ENCODE data around the gene CTDP1.

The CTDP1 gene

DNA sequence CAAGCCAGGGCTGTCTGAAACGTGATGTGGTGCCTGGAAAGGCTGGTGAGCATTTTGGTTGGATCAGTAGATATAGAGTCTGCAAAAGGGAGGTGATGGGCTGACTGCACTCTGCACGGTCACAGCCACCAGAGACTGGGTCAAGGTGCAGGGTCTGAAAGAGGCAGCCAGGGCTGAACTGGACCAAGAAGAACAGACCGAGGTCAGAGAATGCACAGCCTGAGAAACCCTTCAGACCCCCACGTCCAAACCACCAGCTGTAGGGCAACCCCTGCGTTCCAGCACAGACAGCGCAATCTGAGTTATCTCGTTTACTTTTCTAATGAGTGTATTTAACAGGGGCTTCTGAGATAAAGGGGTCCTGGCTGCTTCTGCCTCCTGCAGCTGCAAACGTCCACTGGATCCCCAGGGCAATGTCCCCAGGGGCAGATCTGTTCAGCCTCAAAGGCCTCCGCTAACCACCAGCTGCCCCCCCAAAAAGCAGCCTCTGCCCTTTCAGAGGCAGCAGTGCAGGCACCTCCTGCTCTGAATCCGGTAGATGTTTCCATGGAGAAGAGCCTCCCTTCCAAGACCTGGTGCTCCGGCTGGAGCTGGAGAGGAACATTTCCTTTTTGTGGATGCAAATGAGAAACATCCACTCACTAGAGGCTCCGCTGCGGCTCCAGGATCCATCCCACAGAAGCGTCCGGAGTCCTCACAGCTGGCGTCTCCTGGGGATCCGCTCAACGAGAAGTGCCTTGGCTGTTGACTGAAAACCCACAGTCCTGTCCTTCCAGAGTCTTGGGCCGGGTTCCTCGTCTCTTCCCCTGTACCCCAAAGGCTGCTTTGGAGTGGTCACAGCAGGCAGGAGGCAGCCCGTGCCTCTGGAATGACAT is 117.2 kb downstream of the CTDP1 start:
- DNase-seq (ENCODE audit: low read depth in 2 of 2): no peak

DNA sequence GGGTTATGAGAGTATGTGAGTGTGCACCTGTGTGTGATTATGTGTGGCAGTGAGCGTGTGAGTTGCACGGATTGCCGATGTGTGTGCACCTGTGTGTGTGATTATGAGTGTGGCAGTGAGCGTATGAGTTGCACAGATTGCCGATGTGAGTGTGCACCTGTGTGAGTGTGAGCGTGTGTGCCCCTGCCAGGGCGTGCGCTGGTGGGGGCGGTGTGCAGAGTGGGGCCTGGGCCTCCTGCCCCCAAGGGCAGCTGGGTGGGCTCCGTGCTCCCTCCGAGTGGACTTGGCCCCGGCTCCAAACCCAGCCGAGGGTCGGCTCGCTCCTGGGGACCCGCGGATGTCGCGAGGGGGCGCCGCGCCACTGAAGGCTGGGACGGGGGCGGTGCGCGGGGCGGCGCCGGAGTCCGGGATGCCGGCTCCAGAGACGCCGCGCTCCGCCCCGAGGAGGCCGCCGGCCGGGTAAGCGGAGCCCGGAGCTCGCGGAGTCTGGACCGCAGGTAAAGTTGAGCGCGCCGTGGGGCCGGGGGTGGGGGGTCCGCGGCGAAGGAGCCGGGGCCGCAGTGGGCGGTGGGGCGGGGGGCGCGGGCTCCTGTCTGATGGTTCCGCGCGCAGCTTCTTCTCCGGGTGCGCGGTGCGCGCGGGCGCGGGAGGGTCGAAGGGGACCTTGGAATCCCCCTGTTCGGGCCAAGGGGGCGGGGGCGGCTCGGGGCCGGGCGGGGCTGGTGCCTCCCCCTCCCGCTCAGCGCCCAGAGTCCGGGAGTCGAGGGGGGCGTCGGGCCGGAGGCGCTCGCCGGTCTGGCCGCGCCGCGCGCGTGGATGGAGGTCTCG is 118.1 kb downstream of the CTDP1 start, which contains the start of gene KCNG2:
Gene KCNG2, plus strand, starts transcription at position 421 of the 828 bp plus-strand sequence. CDS start 65,730 bp downstream, outside the sequence.
- no peak for DNase-seq (ENCODE audit: low read depth in 2 of 2)

DNA sequence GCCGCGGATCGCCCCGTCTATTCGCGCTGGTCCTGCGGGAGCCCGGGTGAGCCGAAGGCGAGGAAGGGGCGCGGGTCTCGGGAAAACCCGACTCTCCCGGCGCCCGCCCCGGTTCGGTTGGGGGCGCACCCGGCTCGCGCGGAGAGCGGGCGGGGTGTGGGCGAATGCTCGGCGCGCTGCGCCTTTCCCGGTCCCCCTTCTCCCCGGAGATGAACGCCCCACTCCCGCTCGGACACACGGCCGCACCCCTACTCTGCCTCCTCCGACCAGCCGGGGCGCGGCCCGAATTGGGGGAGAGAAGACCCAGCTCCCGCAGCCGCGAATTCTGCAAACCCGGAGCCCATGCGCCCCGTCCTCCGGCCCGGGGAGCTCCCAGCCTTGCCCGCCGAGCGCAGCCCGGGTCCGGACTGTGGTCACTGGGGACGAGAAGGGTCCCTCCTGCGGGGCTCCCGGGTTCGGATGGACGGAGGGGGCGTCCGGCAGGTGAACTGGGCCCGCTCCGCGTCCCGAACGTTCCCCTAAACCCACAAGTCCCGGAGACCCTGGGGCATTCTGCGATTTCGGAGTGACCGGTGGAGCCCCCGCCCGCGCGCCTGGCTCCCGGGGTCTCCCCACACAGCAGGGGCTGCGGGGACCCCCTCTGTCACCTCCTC is 118.9 kb downstream of the CTDP1 start:
- DNase-seq (ENCODE audit: low read depth in 2 of 2): no peak

DNA sequence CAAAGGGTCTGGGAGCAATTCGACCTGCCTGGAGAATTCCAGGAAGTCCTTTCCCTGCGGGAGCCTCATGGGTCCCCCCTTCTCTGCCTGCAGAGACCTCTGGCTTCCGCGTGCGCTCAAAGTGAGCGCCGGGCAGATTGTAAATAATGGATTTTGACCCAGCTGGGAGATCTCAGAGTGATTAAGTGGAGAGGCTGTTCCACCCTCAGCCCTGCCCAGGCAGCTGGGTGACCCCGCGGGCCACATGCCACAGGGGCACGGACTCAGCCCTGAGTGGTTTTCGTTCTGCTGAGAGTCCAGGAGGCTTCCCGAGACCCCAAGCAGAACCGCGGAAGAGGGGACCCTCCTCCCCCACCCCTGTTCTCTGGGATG is 119.4 kb downstream of the CTDP1 start:
- DNase-seq (ENCODE audit: low read depth in 2 of 2): no peak

DNA sequence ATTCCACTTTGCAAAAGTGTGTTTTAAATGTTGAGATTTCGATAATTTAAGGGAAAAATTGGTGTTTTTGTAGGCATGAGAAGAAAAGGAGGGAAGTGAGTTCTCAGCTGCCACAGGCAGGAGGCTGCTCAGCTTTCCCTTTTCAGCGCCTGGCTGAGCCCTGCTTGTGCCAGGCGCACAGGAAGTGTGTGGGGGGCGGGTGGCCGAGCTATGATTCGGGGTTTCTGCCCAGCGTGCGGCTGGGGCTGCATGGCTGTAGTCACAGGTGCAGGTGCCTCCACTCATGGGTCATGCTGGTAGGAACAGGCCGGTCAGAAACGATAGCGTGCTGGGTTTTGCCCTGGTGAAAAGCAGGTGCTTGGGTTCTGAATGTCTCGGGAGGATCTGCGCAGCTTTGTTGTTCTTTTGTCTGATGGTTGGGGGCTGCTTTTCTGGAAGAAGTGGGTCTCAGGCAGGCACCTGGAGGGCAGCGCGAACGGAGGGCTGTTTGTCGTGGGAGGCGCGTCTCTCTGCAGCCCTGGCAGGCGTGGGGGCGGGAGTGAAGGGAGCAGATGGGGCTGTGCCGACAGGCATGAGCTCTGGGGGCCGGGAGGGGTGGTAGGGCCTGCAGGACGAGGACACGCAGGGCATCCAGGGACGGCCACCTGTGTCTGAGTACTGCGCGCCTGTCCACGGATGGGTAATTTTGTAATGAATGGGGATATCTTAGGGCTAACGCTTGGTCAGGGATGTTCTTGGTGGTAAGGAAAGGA is 120.2 kb downstream of the CTDP1 start:
- no peak for DNase-seq (ENCODE audit: low read depth in 2 of 2)

DNA sequence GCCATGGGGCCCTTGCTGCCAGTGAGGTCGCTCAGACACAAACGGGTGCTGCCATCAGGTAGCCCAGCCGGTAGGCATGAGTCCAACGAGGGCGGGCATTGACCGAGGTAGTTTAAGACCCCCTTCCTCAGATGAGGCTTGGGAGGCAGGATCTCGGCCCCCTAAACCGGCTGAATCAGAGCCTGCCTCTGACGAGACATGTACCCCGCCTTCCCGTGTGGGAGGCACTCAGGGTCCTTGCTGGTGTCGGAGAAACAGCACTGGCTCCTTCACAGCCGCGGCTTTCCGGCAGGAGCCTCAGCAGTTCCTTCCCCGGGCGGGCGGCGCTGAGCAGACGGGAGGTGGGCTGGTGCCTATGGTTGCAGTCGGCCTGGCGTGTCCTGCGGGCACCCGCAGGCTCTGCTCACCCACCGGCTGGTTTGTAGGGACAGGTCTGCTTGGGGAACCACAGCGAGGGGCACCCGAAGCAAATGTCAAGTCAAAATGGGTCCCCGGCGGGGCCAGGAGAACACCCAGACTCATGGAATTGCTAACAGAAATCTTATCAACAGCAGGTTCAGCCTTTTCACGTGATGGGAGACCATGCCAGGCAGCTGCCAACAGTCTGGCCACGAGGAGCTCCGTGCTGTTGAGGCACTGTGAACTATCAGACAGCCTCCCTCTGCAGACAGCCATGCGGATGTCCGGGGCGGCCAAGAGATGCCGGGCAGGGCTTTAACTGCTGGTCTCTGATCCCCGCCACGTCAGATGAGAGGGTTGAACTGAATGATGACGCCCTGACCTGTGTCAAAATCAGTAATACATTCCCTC is 121.0 kb downstream of the CTDP1 start:
- no peak for DNase-seq (ENCODE audit: low read depth in 2 of 2)

DNA sequence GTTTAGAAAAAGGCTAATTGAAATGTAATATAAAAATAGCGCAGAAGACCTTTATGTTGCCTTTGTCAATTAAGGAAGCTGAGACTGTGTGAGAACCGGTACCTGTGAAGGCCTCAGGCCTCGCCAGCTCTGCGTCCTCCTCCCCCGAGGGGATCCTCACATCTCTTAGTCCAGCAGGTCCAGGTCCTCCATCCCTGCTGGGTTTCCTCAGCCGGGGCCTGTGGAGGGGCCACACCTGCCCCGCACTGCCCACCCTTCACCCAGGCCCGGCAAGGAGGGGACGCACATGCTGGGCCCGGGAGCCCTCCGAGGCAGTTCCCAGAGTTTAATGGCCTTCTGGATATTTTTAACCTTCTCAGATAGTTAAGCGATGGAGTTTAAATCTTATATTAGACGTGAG is 121.6 kb downstream of the CTDP1 start:
- no peak for DNase-seq (ENCODE audit: low read depth in 2 of 2)

DNA sequence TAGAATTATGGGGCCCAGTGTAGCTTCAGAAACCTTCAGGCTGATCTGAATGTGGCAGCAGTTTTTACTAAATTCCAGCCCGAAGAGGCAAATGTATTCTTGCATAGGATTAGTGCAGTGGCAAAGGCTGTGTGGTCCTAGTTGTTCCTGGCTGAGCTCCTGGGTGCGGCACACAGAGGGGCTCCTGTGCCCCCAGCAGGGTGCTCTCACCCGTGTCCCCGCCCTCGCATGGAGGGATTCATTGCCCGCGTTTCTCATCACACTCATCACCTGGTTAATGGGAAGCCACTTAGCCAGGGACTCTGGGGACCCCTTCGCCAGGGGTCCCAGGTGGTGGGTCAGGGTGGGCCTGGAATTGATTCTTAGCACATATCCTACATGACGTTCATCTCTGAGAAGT is 122.0 kb downstream of the CTDP1 start:
- DNase-seq (ENCODE audit: low read depth in 2 of 2): no peak

DNA sequence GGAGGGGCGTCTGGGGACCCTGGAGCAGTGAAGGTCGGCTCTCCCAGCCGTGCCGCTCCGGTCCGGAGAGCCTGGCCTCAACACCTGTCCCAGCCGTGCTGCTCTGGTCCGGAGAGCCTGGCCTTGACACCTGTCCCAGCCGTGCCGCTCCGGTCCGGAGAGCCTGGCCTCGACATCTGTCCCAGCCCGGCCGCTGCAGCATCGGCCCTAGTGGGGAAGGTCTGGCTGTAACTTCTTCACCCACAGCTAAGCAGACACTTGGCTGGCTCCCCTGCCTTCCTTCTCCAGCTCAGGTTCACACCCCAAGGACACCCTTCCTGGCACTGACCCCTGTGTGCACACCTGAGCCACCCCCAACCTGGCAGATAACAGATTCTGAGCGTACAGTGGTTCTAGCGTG is 122.7 kb downstream of the CTDP1 start:
- DNase-seq (ENCODE audit: low read depth in 2 of 2): no peak

DNA sequence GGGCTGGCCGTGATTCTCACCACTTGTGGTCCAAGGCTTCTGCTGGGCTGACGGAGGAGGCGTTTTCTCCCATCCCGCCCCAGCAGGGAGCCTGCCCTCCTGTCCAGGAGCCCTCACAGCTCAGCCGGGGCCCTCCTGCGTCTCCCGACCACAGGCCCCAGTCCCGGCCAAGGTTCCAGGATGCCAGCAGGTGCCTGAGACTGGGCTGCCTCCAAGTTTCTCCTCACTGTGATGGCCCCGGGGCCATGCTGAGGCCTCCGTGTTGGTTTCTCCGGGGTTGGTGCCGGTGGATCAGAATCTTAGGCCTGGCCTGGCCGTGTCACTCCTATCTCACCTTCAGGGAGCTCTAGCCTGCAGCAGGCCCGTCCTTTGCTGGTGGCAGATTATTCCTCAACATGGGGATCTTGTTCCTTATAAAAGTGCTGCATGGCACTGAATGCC is 124.0 kb downstream of the CTDP1 start:
- no peak for DNase-seq (ENCODE audit: low read depth in 2 of 2)

All from stimulated activated CD8-positive, alpha-beta memory T cell treated with anti-CD3 and anti-CD28 coated beads, Interleukin-15, amount 100 ng/mL, for 4 hours (primary cell).